ENCODE results near the gene HES7.

- TF ChIP-seq POLR2AphosphoS5 (IDR thresholded peaks at IDR 0.05), result no peak
- TF ChIP-seq CTCF (IDR thresholded peaks at IDR 0.05), result no peak
- no peak for TF ChIP-seq EP300 (IDR thresholded peaks at IDR 0.05)
- no peak for TF ChIP-seq POLR2A (IDR thresholded peaks at IDR 0.05; ENCODE audit: low read depth)
These were observed 43.6 kb downstream of the HES7 start for GRCh38 chr17:8080208-8080798.

Measured in esophagus muscularis mucosa (tissue), 4 donors.